ENCODE measurements around the gene TMUB2. TPM values are rescaled to one million over a fixed set of nuclear protein-coding genes. Genes with fewer than 3 reads are reported as not detected.
A peak's percentile ranks its signal among the peaks of the same experiment; 100 is the strongest.

Gene TMUB2
- total and polyA plus RNA-seq, 2 donors (not counting 1 experiment from before 2014, with no cell fraction given) = 37.3 to 45.4 TPM

DNA sequence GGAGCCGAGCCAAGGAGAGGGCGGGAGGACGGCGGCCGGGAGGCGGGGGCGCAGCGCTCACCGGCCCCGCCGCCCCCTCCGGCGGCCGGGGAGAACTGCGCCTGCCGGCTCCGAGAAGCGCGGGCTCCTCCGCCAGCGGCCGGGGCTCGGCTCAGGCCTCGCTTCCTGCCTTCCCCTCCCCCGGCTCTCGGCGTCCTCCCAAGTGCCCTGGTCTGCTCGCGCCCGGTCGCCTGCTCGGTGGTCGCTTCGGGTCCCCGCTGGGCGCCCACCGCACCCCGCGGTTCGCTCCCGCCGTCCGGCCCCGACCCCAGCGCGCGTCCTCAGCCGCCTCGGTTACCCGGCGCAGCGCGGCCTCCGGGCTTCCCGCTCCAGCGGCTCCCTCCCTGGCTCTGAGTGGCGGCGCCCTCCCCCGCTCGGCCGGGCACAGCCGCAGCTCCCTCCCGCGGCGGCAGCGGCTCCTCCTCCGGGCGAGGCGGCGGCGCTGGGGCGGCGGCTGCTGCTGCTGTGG lies 32.4 kb downstream of the TMUB2 start:
- Histone ChIP-seq H3K4me3 (replicated peaks in 1 of 4; ENCODE audit: control extremely low read depth in 1 of 4, insufficient read depth in 1 of 4, low read depth in 3 of 4, low read length in 4 of 4) (peak overlapping the region in 2 of 4 experiments; percentile 65 to 92), H3K9ac (ENCODE audit: insufficient read depth, low read length) (peak overlapping the region; percentile 88), H3K27ac (ENCODE audit: insufficient read depth, low read length) (peak overlapping the region; percentile 83), H3K9me3 (ENCODE audit: control insufficient read depth, insufficient read depth, low read depth, low read length) (no peaks in the 10 kb centered on the region), H3K27me3 (ENCODE audit: control insufficient read depth, insufficient read depth, low read length) (no peaks in the 10 kb centered on the region), H3K4me1 (ENCODE audit: control insufficient read depth, extremely low read depth, insufficient read depth, low read length) (peaks cover 20% of the 10 kb centered on the region), H3K79me2 (ENCODE audit: control insufficient read depth, insufficient read depth, low read length) (peaks cover 33% of the 10 kb centered on the region), H3K4me2 (ENCODE audit: extremely low read depth, insufficient read depth, low read length) (no peak overlapping the region), H2AFZ (ENCODE audit: low read length) (no peak overlapping the region), H3K36me3 (ENCODE audit: control insufficient read depth, insufficient read depth, low read length) (peaks cover 19% of the 10 kb centered on the region), H4K20me1 (ENCODE audit: control insufficient read depth, extremely low read depth, insufficient read depth, low read length) (no peaks in the 10 kb centered on the region)
- peak; percentile 58 to 67 for DNase-seq (ENCODE audit: low read depth in 2 of 2)
- TF ChIP-seq, protein P1, sequence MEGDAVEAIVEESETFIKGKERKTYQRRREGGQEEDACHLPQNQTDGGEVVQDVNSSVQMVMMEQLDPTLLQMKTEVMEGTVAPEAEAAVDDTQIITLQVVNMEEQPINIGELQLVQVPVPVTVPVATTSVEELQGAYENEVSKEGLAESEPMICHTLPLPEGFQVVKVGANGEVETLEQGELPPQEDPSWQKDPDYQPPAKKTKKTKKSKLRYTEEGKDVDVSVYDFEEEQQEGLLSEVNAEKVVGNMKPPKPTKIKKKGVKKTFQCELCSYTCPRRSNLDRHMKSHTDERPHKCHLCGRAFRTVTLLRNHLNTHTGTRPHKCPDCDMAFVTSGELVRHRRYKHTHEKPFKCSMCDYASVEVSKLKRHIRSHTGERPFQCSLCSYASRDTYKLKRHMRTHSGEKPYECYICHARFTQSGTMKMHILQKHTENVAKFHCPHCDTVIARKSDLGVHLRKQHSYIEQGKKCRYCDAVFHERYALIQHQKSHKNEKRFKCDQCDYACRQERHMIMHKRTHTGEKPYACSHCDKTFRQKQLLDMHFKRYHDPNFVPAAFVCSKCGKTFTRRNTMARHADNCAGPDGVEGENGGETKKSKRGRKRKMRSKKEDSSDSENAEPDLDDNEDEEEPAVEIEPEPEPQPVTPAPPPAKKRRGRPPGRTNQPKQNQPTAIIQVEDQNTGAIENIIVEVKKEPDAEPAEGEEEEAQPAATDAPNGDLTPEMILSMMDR (conservative IDR thresholded peaks at IDR 0.05 in 1 of 2, IDR thresholded peaks at IDR 0.05 in 1 of 2; ENCODE audit: low read depth in 1 of 2, low read length in 2 of 2) = peak in 1 of 2 donors; percentile 33
- TF ChIP-seq EZH2 (IDR thresholded peaks at IDR 0.05; ENCODE audit: low read length, missing control alignments) = no peak

DNA sequence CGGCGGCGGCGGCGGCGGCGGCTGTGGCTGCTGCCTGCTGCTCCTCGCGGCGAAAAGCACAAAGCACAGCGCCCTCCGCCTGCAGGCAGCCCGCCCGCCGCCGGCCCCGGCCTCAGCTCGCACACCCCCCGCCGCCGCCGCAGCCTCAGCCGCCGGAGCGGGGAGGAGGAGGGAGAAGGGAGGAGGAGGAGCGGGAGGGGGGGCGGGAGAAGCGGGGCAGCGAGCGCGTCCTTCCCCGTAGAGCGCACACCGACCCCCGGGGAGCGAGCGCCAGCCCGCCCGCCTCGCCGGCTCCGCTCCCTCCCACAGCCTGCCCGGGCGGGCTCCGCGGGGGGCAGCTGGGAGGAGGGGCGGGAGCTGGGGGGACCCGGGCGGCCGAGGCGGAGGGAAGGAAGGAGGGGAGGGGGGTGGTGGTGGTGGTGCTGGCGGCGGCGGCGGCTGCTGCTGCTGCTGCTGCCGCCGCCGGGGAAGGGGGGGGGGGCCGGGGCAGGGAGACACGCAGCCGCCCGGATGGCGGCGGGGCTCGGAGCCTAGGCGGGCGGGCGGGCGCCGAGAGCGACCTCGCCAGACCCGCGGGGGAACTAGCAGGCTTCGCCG lies 32.9 kb downstream of the TMUB2 start, which contains the start of gene UBTF:
Gene UBTF, minus strand, starts transcription at position 60 of the 597 bp plus-strand sequence. CDS start 1,446 bp downstream, outside the sequence.
- TF ChIP-seq, protein P1 (conservative IDR thresholded peaks at IDR 0.05 in 1 of 2, IDR thresholded peaks at IDR 0.05 in 1 of 2; ENCODE audit: low read depth in 1 of 2, low read length in 2 of 2) = no peak
- no peak for TF ChIP-seq EZH2 (IDR thresholded peaks at IDR 0.05; ENCODE audit: low read length, missing control alignments)
- Histone ChIP-seq H2AFZ (ENCODE audit: low read length) (no peak within 1 kb of the TSS), H3K4me1 (ENCODE audit: control insufficient read depth, extremely low read depth, insufficient read depth, low read length) (peaks cover 20% of the 10 kb centered on the region), H4K20me1 (ENCODE audit: control insufficient read depth, extremely low read depth, insufficient read depth, low read length) (no peaks in the 10 kb centered on the region), H3K4me2 (ENCODE audit: extremely low read depth, insufficient read depth, low read length) (no peak within 1 kb of the TSS), H3K79me2 (ENCODE audit: control insufficient read depth, insufficient read depth, low read length) (peaks cover 33% of the 10 kb centered on the region), H3K4me3 (replicated peaks in 1 of 4; ENCODE audit: control extremely low read depth in 1 of 4, insufficient read depth in 1 of 4, low read depth in 3 of 4, low read length in 4 of 4) (peak within 1 kb of the TSS; percentile 53 to 92 (median 73)), H3K27me3 (ENCODE audit: control insufficient read depth, insufficient read depth, low read length) (no peaks in the 10 kb centered on the region), H3K9me3 (ENCODE audit: control insufficient read depth, insufficient read depth, low read depth, low read length) (no peaks in the 10 kb centered on the region), H3K27ac (ENCODE audit: insufficient read depth, low read length) (peak within 1 kb of the TSS; percentile 83), H3K9ac (ENCODE audit: insufficient read depth, low read length) (peak within 1 kb of the TSS; percentile 88), H3K36me3 (ENCODE audit: control insufficient read depth, insufficient read depth, low read length) (peaks cover 14% of the 10 kb centered on the region)
- peak; percentile 61 to 67 for DNase-seq (ENCODE audit: low read depth in 2 of 2)

DNA sequence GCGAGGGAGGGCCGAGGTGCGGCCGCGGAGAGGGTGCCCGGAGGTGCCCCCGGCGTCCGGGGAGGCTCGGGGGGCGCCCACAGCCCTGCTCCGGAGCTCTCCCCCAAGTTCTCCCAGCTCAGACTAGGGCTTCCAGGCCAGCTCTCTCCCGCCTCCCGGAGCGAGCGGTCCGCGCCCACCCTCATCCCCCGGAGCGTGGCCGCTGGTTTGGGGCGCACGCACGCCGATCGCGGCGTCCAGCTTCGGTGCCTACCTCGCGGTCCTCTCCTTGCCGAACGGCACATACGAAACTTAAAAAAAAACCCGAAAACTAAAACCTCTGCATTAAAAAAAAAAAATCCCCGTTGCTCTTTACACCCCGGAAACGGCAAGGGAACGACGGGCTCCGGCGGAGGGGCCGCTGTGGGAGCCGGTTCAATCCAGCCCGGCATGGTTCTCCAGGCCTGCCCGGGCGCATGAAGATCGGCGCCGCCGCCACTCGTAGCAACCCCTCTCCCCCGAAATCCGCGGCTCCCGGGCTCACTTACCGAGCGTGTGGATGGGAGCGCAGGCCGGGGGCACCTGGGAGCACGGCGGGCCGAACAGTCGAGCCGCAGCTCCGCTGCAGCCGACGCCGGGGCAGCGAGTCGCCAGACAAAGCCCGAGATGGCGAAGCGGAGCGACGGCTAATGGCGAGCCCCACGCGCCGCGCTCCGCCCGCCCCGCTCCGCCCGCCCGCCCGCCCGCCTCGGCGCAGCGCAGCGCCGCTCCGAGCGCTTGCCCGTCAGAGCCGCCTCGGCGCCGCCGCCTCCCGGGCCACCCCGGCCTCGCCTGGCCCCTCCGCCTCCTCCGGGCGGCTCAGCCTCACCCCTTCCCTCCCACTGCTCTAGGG lies 33.7 kb downstream of the TMUB2 start:
- peak; percentile 57 to 64 for DNase-seq (ENCODE audit: low read depth in 2 of 2)
- Histone ChIP-seq H3K9ac (ENCODE audit: insufficient read depth, low read length) (peak overlapping the region; percentile 81), H3K79me2 (ENCODE audit: control insufficient read depth, insufficient read depth, low read length) (peaks cover 33% of the 10 kb centered on the region), H3K4me1 (ENCODE audit: control insufficient read depth, extremely low read depth, insufficient read depth, low read length) (peaks cover 20% of the 10 kb centered on the region), H3K4me2 (ENCODE audit: extremely low read depth, insufficient read depth, low read length) (peak overlapping the region; percentile 86), H3K27me3 (ENCODE audit: control insufficient read depth, insufficient read depth, low read length) (no peaks in the 10 kb centered on the region), H2AFZ (ENCODE audit: low read length) (no peak overlapping the region), H3K27ac (ENCODE audit: insufficient read depth, low read length) (peak overlapping the region; percentile 75), H3K9me3 (ENCODE audit: control insufficient read depth, insufficient read depth, low read depth, low read length) (no peaks in the 10 kb centered on the region), H3K4me3 (replicated peaks in 1 of 4; ENCODE audit: control extremely low read depth in 1 of 4, insufficient read depth in 1 of 4, low read depth in 3 of 4, low read length in 4 of 4) (peak overlapping the region; percentile 53 to 92 (median 78)), H4K20me1 (ENCODE audit: control insufficient read depth, extremely low read depth, insufficient read depth, low read length) (no peaks in the 10 kb centered on the region), H3K36me3 (ENCODE audit: control insufficient read depth, insufficient read depth, low read length) (peaks cover 7% of the 10 kb centered on the region)
- no peak for TF ChIP-seq EZH2 (IDR thresholded peaks at IDR 0.05; ENCODE audit: low read length, missing control alignments)
- TF ChIP-seq, protein P1 (conservative IDR thresholded peaks at IDR 0.05 in 1 of 2, IDR thresholded peaks at IDR 0.05 in 1 of 2; ENCODE audit: low read depth in 1 of 2, low read length in 2 of 2) = no peak

Measured in fibroblast of lung (primary cell).